MM.1S (cell line): ENCODE results near the gene SPHKAP.
"Not testable (repeated sequence)": the region's sequence is repeated elsewhere in the genome, so short reads cannot be mapped to it uniquely, and the experiment has no call there.

Experiments
- DNase-seq: peaks from one replicate; pipeline ENCODE4 v3.0.0-alpha.2; 2015
- H2AFZ ChIP-seq: fragments of 300-600 bp; sonication (generic); 2 replicates; pipeline ENCODE4 v1.6.0; 2016; ENCODE audit warnings: antibody characterized with exemption, low read length
- H3F3A ChIP-seq: fragments of 300-600 bp; sonication (generic); 2 replicates; pipeline ENCODE4 v1.6.1; 2016; ENCODE audit warnings: mild to moderate bottlenecking, antibody characterized with exemption, low read length, moderate library complexity, mixed read lengths; ENCODE audit not compliant: insufficient read depth
- H3K27ac ChIP-seq: fragments of 300-600 bp; sonication (generic); 2 replicates; pipeline ENCODE4 v1.5.1; 2016; ENCODE audit warnings: mild to moderate bottlenecking, low read length
- H3K27me3 ChIP-seq: fragments of 300-600 bp; sonication (generic); replicated peaks from 2 replicates; pipeline ENCODE4 v1.6.0; 2016; ENCODE audit warnings: low read length; ENCODE audit not compliant: insufficient read depth
- H3K36me3 ChIP-seq: fragments of 300-600 bp; sonication (generic); replicated peaks from 2 replicates; pipeline ENCODE4 v1.6.1; 2016; ENCODE audit warnings: mild to moderate bottlenecking, low read length, mixed read lengths; ENCODE audit not compliant: insufficient read depth
- H3K4me1 ChIP-seq: fragments of 300-600 bp; sonication (generic); 2 replicates; pipeline ENCODE4 v1.6.1; 2016; ENCODE audit warnings: low read length, mixed read lengths
- H3K4me2 ChIP-seq: fragments of 300-600 bp; sonication (generic); 2 replicates; pipeline ENCODE4 v1.6.0; 2016; ENCODE audit warnings: low read depth, low read length
- H3K4me3 ChIP-seq: fragments of 300-600 bp; sonication (generic); 2 replicates; pipeline ENCODE4 v1.5.1; 2016; ENCODE audit warnings: low read length, mixed read lengths
- H3K79me2 ChIP-seq: fragments of 300-600 bp; sonication (generic); 2 replicates; pipeline ENCODE4 v1.6.1; 2016; ENCODE audit warnings: mixed run types, low read length, mixed read lengths
- H3K9ac ChIP-seq: fragments of 300-600 bp; sonication (generic); 2 replicates; pipeline ENCODE4 v1.6.1; 2016; ENCODE audit warnings: low read length, mixed read lengths
- H3K9me2 ChIP-seq: fragments of 300-600 bp; sonication (generic); replicated peaks from 2 replicates; pipeline ENCODE4 v1.6.1; 2016; ENCODE audit warnings: mild to moderate bottlenecking, low read length, mixed read lengths; ENCODE audit not compliant: insufficient read depth
- H3K9me3 ChIP-seq: fragments of 300-600 bp; sonication (generic); replicated peaks from 2 replicates; pipeline ENCODE4 v1.6.1; 2016; ENCODE audit warnings: mild to moderate bottlenecking, low read length, mixed read lengths; ENCODE audit not compliant: insufficient read depth
- H4K20me1 ChIP-seq: fragments of 300-600 bp; sonication (generic); 2 replicates; pipeline ENCODE4 v1.6.1; 2016; ENCODE audit warnings: mild to moderate bottlenecking, low read length, moderate library complexity, mixed read lengths; ENCODE audit not compliant: insufficient read depth
- EZH2 ChIP-seq: fragments of 300-600 bp; sonication (generic); optimal IDR thresholded peaks from 2 replicates; pipeline ENCODE3; 2017; ENCODE audit warnings: low read depth, mild to moderate bottlenecking, antibody characterized with exemption, low read length, mixed read lengths
- EZH2phosphoT487 ChIP-seq: fragments of 300-600 bp; sonication (generic); IDR thresholded peaks from 2 replicates; pipeline ENCODE4 v1.6.1; 2018; ENCODE audit warnings: antibody characterized with exemption, low read length
- TF ChIP-seq, protein P1 (sequence below): fragments of 300-600 bp; sonication (generic); IDR thresholded peaks from 2 replicates; pipeline ENCODE4 v1.5.1; 2016; ENCODE audit warnings: antibody characterized with exemption, low read length, mixed read lengths

SPHKAP gene

DNA sequence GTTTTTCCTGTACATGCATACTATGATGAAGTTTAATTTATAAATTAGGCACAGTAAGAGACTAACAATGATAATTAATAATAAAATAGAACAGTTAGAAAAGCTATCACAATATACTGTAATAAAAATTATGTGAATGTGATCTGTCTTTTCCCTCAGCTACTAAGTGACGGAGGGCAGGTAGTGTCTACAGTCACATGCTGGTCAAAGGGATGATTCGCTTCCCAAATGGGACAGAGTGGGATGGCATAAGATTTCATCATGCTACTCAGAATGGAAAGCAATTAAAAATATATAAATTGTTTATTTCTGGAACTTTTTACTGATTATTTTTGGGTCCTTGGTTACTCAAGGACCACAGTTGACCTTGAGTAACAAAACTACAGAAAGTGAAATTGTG is 238.5 kb downstream of the SPHKAP start:
- Histone ChIP-seq H3K4me3 (no peak overlapping the region), H3K36me3 (no peaks in the 10 kb centered on the region), H4K20me1 (no peaks in the 10 kb centered on the region), H3K27me3 (no peaks in the 10 kb centered on the region), H3K9ac (no peak overlapping the region), H3K9me2 (no peaks in the 10 kb centered on the region), H3K9me3 (no peaks in the 10 kb centered on the region), H3K79me2 (no peaks in the 10 kb centered on the region), H3K27ac (no peak overlapping the region), H3K4me2 (no peak overlapping the region), H3K4me1 (no peaks in the 10 kb centered on the region), H3F3A (no peaks in the 10 kb centered on the region), H2AFZ (no peak overlapping the region)
- DNase-seq, result no peak
- no peak for TF ChIP-seq EZH2
- TF ChIP-seq EZH2phosphoT487, result no peak
- TF ChIP-seq, protein P1, sequence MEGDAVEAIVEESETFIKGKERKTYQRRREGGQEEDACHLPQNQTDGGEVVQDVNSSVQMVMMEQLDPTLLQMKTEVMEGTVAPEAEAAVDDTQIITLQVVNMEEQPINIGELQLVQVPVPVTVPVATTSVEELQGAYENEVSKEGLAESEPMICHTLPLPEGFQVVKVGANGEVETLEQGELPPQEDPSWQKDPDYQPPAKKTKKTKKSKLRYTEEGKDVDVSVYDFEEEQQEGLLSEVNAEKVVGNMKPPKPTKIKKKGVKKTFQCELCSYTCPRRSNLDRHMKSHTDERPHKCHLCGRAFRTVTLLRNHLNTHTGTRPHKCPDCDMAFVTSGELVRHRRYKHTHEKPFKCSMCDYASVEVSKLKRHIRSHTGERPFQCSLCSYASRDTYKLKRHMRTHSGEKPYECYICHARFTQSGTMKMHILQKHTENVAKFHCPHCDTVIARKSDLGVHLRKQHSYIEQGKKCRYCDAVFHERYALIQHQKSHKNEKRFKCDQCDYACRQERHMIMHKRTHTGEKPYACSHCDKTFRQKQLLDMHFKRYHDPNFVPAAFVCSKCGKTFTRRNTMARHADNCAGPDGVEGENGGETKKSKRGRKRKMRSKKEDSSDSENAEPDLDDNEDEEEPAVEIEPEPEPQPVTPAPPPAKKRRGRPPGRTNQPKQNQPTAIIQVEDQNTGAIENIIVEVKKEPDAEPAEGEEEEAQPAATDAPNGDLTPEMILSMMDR, result no peak

- Histone ChIP-seq H3K9ac (no peak overlapping the region), H3F3A (no peaks in the 10 kb centered on the region), H3K9me3 (no peaks in the 10 kb centered on the region), H3K4me2 (no peak overlapping the region), H3K27me3 (no peaks in the 10 kb centered on the region), H2AFZ (no peak overlapping the region), H3K9me2 (no peaks in the 10 kb centered on the region), H3K27ac (no peak overlapping the region), H3K79me2 (no peaks in the 10 kb centered on the region), H4K20me1 (no peaks in the 10 kb centered on the region), H3K4me3 (no peak overlapping the region), H3K36me3 (no peaks in the 10 kb centered on the region), H3K4me1 (no peaks in the 10 kb centered on the region)
- TF ChIP-seq, protein P1, result no peak
- no peak for TF ChIP-seq EZH2
- TF ChIP-seq EZH2phosphoT487, result no peak
- no peak for DNase-seq
Observed at GRCh38 chr2:227942021-227942420, 239.5 kb downstream of the SPHKAP start.

- no peak overlapping the region for H2AFZ ChIP-seq
- no peaks in the 10 kb centered on the region for H3K9me2 ChIP-seq
- no peak overlapping the region for H3K4me3 ChIP-seq
- no peaks in the 10 kb centered on the region for H3K27me3 ChIP-seq
- no peak overlapping the region for H3K4me2 ChIP-seq
- no peaks in the 10 kb centered on the region for H3K4me1 ChIP-seq
- peak; percentile 48 for DNase-seq
- TF ChIP-seq, protein P1, result peak; percentile 60
- TF ChIP-seq EZH2, result no peak
- no peaks in the 10 kb centered on the region for H3F3A ChIP-seq
- H4K20me1 ChIP-seq, result no peaks in the 10 kb centered on the region
- no peak overlapping the region for H3K27ac ChIP-seq
- no peaks in the 10 kb centered on the region for H3K36me3 ChIP-seq
- no peaks in the 10 kb centered on the region for H3K9me3 ChIP-seq
- H3K79me2 ChIP-seq, result no peaks in the 10 kb centered on the region
- no peak overlapping the region for H3K9ac ChIP-seq
Observed at GRCh38 chr2:227939271-227940027, 242.0 kb downstream of the SPHKAP start.

GRCh38 chr2:227936249-227936648 is 245.2 kb downstream of the SPHKAP start:
- Histone ChIP-seq H3K4me1 (peaks cover 17% of the 10 kb centered on the region; the same call in 1 of the 2 replicates), H3F3A (peaks cover 15% of the 10 kb centered on the region)
- H3K9me3 ChIP-seq, H3K4me3 ChIP-seq, H4K20me1 ChIP-seq, H2AFZ ChIP-seq, H3K9me2 ChIP-seq, H3K4me2 ChIP-seq, H3K9ac ChIP-seq, DNase-seq, H3K79me2 ChIP-seq, H3K27ac ChIP-seq, H3K36me3 ChIP-seq, H3K27me3 ChIP-seq: not testable (repeated sequence)
